ENCODE data around the gene CCNL1. TPM values are rescaled to one million over a fixed set of nuclear protein-coding genes. Genes with fewer than 3 reads are reported as not detected.

The CCNL1 gene
- total RNA-seq, 6 donors from 2014 or later = 118 to 344 (median 246) TPM

GRCh38 chr3:157139938-157140534 is 19.9 kb downstream of the CCNL1 start:
- TF ChIP-seq EP300 (IDR thresholded peaks at IDR 0.05) = no peak
- TF ChIP-seq POLR2AphosphoS5 (IDR thresholded peaks at IDR 0.05) = no peak
- no peak for TF ChIP-seq CTCF (IDR thresholded peaks at IDR 0.05)
- no peak for TF ChIP-seq POLR2A (IDR thresholded peaks at IDR 0.05)
- H3K36me3 ChIP-seq = peaks cover 0 to 55% (median 19%) of the 10 kb centered on the region in 4 donors

GRCh38 chr3:157136647-157137387 is 23.1 kb downstream of the CCNL1 start:
- no peaks in the 10 kb centered on the region for H3K27me3 ChIP-seq
- no peaks in the 10 kb centered on the region for H3K9me3 ChIP-seq
- H3K4me3 ChIP-seq = no peak overlapping the region
- peak; percentile 47 to 49 for ATAC-seq (ENCODE audit: low FRiP score in 2 of 2)
- H3K4me1 ChIP-seq = peaks cover 13 to 34% (median 25%) of the 10 kb centered on the region in 4 donors
- H3K36me3 ChIP-seq = peaks cover 0 to 23% (median 2%) of the 10 kb centered on the region in 4 donors
- 26 to 50% methylated on average over 5 to 6 of the region's 6 CpGs for WGBS, 2 donors
- DNase-seq = peak in 1 of 2 donors; percentile 61
- peak overlapping the region; percentile 0 to 57 (median 16) for H3K27ac ChIP-seq
- TF ChIP-seq POLR2A (IDR thresholded peaks at IDR 0.05) (no peak), CTCF (IDR thresholded peaks at IDR 0.05) (no peak), POLR2AphosphoS5 (IDR thresholded peaks at IDR 0.05) (peak in 1 of 2 donors; percentile 14)

More at GRCh38 chr3:157139938-157140534, 19.9 kb downstream of the CCNL1 start:
- Histone ChIP-seq H3K4me1 (peaks cover 11 to 28% (median 25%) of the 10 kb centered on the region in 4 donors), H3K9me3 (no peaks in the 10 kb centered on the region), H3K27ac (no peak overlapping the region), H3K27me3 (no peaks in the 10 kb centered on the region), H3K4me3 (no peak overlapping the region)
- 80 to 93% methylated on average over 8 of the region's 8 CpGs for WGBS, 2 donors
- ATAC-seq (ENCODE audit: low FRiP score in 2 of 2) = no peak
- no peak for DNase-seq

- H3K27ac ChIP-seq = peak overlapping the region in 2 of 4 donors; percentile 48 to 57
- no peak overlapping the region for H3K4me3 ChIP-seq
- peaks cover 17 to 42% (median 33%) of the 10 kb centered on the region in 4 donors for H3K4me1 ChIP-seq
- ATAC-seq (ENCODE audit: low FRiP score in 2 of 2) (peak; percentile 39 to 54), DNase-seq (no peak)
- TF ChIP-seq EP300 (IDR thresholded peaks at IDR 0.05) = no peak
- no peak for TF ChIP-seq POLR2A (IDR thresholded peaks at IDR 0.05)
- no peak for TF ChIP-seq CTCF (IDR thresholded peaks at IDR 0.05)
- TF ChIP-seq POLR2AphosphoS5 (IDR thresholded peaks at IDR 0.05) = no peak
- 62 to 72% methylated on average over 5 of the region's 5 CpGs for WGBS, 2 donors
- peaks cover 0 to 17% (median 2%) of the 10 kb centered on the region in 4 donors for H3K36me3 ChIP-seq
- no peaks in the 10 kb centered on the region for H3K27me3 ChIP-seq
- H3K9me3 ChIP-seq = no peaks in the 10 kb centered on the region
These were observed 24.1 kb downstream of the CCNL1 start for GRCh38 chr3:157135671-157136396.

- no peak for DNase-seq
- no peaks in the 10 kb centered on the region for H3K27me3 ChIP-seq
- peaks cover 27 to 54% (median 44%) of the 10 kb centered on the region in 4 donors for H3K4me1 ChIP-seq
- H3K36me3 ChIP-seq = peaks cover 0 to 11% (median 2%) of the 10 kb centered on the region in 4 donors
- no peaks in the 10 kb centered on the region for H3K9me3 ChIP-seq
- TF ChIP-seq EP300 (IDR thresholded peaks at IDR 0.05) = no peak
- no peak for TF ChIP-seq POLR2AphosphoS5 (IDR thresholded peaks at IDR 0.05)
- no peak for TF ChIP-seq POLR2A (IDR thresholded peaks at IDR 0.05)
- TF ChIP-seq CTCF (IDR thresholded peaks at IDR 0.05) = no peak
- H3K4me3 ChIP-seq = no peak overlapping the region
- H3K27ac ChIP-seq = no peak overlapping the region
- ATAC-seq (ENCODE audit: low FRiP score in 2 of 2) = peak in 1 of 2 donors; percentile 31
- 80 to 83% methylated on average over 1 of the region's 1 CpG for WGBS, 2 donors
These were observed 25.2 kb downstream of the CCNL1 start for GRCh38 chr3:157134620-157135191.

Data from upper lobe of left lung (tissue), 6 donors.